GM12878 (cell line): ENCODE measurements around the gene MACROD2. TPM values are rescaled to one million over a fixed set of nuclear protein-coding genes. Genes with fewer than 3 reads are reported as not detected.

Source experiments
- ATAC-seq: fragments of 200-7000 bp; cut with Tn5 transposase; 3 replicates; pipeline ENCODE4 v1.9.1; 2020; ENCODE audit warnings: mild to moderate bottlenecking, moderate library complexity
- BruUV-seq: library from RNA; stranded (reverse); fragments of 400-500 nt; replicated peaks from 2 replicates; lab custom pipeline; 2021; lab: Mats Ljungman, UMichigan
- CTCF ChIA-PET: fragments of 300-600 bp; sonication (Branson Sonifier 250); formaldehyde crosslinking; extraction: SDS; loops from one replicate; lab custom pipeline; 2021; ENCODE audit warnings: inconsistent platforms; lab: Yijun Ruan, JAX
- POLR2A ChIA-PET: fragments of 350-600 bp; formaldehyde crosslinking; extraction: SDS; loops from one replicate; lab custom pipeline; 2021; ENCODE audit warnings: inconsistent platforms; lab: Charles Lee
- RAD21 ChIA-PET: fragments of 300-600 bp; sonication (Branson Sonifier 250); formaldehyde crosslinking; loops from one replicate; lab custom pipeline; 2023; ENCODE audit warnings: antibody characterized with exemption; ENCODE audit not compliant: unreplicated experiment; lab: Charles Lee
- SMC1A ChIA-PET: fragments of 300-600 bp; sonication (Branson Sonifier 250); formaldehyde crosslinking; loops from one replicate; lab custom pipeline; 2023; ENCODE audit not compliant: unreplicated experiment, uncharacterized antibody; lab: Charles Lee
- DNase-seq: peaks from one replicate; pipeline ENCODE4 v3.0.0-alpha.2; 2011; ENCODE audit warnings: low read depth, low spot score
- FAIRE-seq: peaks from 3 replicates; lab custom pipeline; 2011; peaks lifted over from hg19 to GRCh38; lab: Jason Lieb, UNC
- H2AFZ ChIP-seq: 2 replicates; pipeline ENCODE4 v1.6.0; 2011; ENCODE audit warnings: low read depth, low read length, control low read depth; ENCODE audit not compliant: control insufficient read depth
- H3K27ac ChIP-seq: 2 replicates; pipeline ENCODE4 v1.5.1; 2011; ENCODE audit warnings: control low read depth; ENCODE audit not compliant: control insufficient read depth, insufficient read depth
- H3K27me3 ChIP-seq, 2 experiments: replicated peaks in 1 of 2; 2 replicates each; pipeline versions ENCODE4 v1.6.0 to v1.6.1; 2011; ENCODE audit warnings: low read length in 1 of 2; ENCODE audit not compliant: control insufficient read depth in 2 of 2, insufficient read depth in 2 of 2
- H3K36me3 ChIP-seq, 2 experiments: 2 replicates each; pipeline ENCODE4 v1.5.1; 2011; ENCODE audit warnings: low read length in 1 of 2; ENCODE audit not compliant: control insufficient read depth in 2 of 2, insufficient read depth in 2 of 2
- H3K4me1 ChIP-seq: 2 replicates; pipeline ENCODE4 v1.6.1; 2011; ENCODE audit warnings: mild to moderate bottlenecking, low read length, moderate library complexity, mixed read lengths; ENCODE audit not compliant: control insufficient read depth, insufficient read depth
- H3K4me2 ChIP-seq: 2 replicates; pipeline ENCODE4 v1.6.0; 2011; ENCODE audit warnings: control low read depth; ENCODE audit not compliant: control insufficient read depth, insufficient read depth
- H3K4me3 ChIP-seq: fragments of 200-600 bp; sonication (generic); 2 replicates; pipeline ENCODE4 v1.5.1; 2016
- H3K79me2 ChIP-seq: 2 replicates; pipeline ENCODE4 v1.6.0; 2011; ENCODE audit warnings: low read length; ENCODE audit not compliant: control insufficient read depth, insufficient read depth
- H3K9ac ChIP-seq: 2 replicates; pipeline ENCODE4 v1.8.0; 2011; ENCODE audit warnings: low read length, control low read depth, mixed read lengths; ENCODE audit not compliant: control insufficient read depth, insufficient read depth
- H3K9me3 ChIP-seq: replicated peaks from 3 replicates; pipeline ENCODE4 v1.5.1; 2011; ENCODE audit warnings: mild to moderate bottlenecking, low read length; ENCODE audit not compliant: control insufficient read depth, insufficient read depth
- H4K20me1 ChIP-seq: 2 replicates; pipeline ENCODE4 v1.6.0; 2011; ENCODE audit not compliant: control insufficient read depth, insufficient read depth
- DPF2 ChIP-seq: fragments of 450-650 bp; IDR thresholded peaks from 2 replicates; pipeline ENCODE4 v1.6.1; 2017; ENCODE audit warnings: mild to moderate bottlenecking
- HDGF ChIP-seq: fragments of 450-650 bp; IDR thresholded peaks from 2 replicates; pipeline ENCODE4 v1.6.1; 2016; ENCODE audit warnings: antibody characterized with exemption
- HSF1 ChIP-seq: fragments of 150-350 bp; IDR thresholded peaks from 2 replicates; pipeline ENCODE4 v1.6.1; 2014; ENCODE audit warnings: mild to moderate bottlenecking, low read depth, low read length
- MYB ChIP-seq: fragments of 150-350 bp; IDR thresholded peaks from 2 replicates; pipeline ENCODE4 v1.6.1; 2014; ENCODE audit warnings: mild to moderate bottlenecking, low read depth, low read length, borderline replicate concordance
- STAT3 ChIP-seq: IDR thresholded peaks from 2 replicates; pipeline ENCODE4 v1.6.1; 2011; ENCODE audit warnings: low read depth, low read length, improper control_type of control experiment
- ZNF592 ChIP-seq: fragments of 450-650 bp; IDR thresholded peaks from 2 replicates; pipeline ENCODE4 v1.6.1; 2017; ENCODE audit warnings: mild to moderate bottlenecking, moderate library complexity
- ZZZ3 ChIP-seq: IDR thresholded peaks from 2 replicates; pipeline ENCODE4 v1.6.1; 2011; ENCODE audit warnings: low read depth; ENCODE audit not compliant: control insufficient read depth, insufficient read length
- in situ Hi-C: fragments of 300-500 bp; cut with MboI; formaldehyde crosslinking; loops from 9 replicates; pipeline ENCODE4 v1.14.3; 2018; ENCODE audit warnings: mixed read lengths
- intact Hi-C: fragments of 100-400 bp; cut with micrococcal nuclease; formaldehyde crosslinking; loops from one replicate; pipeline ENCODE4 v1.14.2; 2022; ENCODE audit not compliant: unreplicated experiment
- polyA plus RNA-seq, 11 experiments: library from polyadenylated mRNA; depleted of rRNA in 4 of 11; unstranded in 6 of 11; stranded (reverse) in 5 of 11; fragments of >200 nt; fragmentation: Nextera tagmentation in 4 of 11; fragmentation: Illumina TruSeq in 1 of 11; extraction: Ambion mirVana in 4 of 11; extraction: Trizol in 1 of 11; gene quantifications; 1 replicate in 1 of 11; 2 replicates in 10 of 11; pipeline versions ENCODE4 v1.2.1 to v1.2.3, GENCODE V29; 2011 to 2016; ENCODE audit warnings: inconsistent platforms in 2 of 11, missing spikeins in 2 of 11, low read depth in 1 of 11
- total RNA-seq, 4 experiments: library from RNA; depleted of rRNA in 3 of 4; stranded (reverse); fragments of >200 nt in 3 of 4; fragmentation: Illumina TruSeq in 1 of 4; extraction: Trizol in 1 of 4; gene quantifications; 2 replicates each; pipeline versions ENCODE4 v1.2.1 to v1.2.3, GENCODE V29; 2013 to 2021
- TF ChIP-seq, protein P1 (sequence below): fragments of 450-650 bp; IDR thresholded peaks from 2 replicates; pipeline ENCODE4 v1.6.1; 2017; ENCODE audit warnings: low read depth, mild to moderate bottlenecking, moderate library complexity

The MACROD2 gene
- total and polyA plus RNA-seq, 10 of the 15 experiments (the other 5 are each of a cell fraction or from before 2014, with no cell fraction given) = 1.1 to 21.5 (median 2.2) TPM

DNA sequence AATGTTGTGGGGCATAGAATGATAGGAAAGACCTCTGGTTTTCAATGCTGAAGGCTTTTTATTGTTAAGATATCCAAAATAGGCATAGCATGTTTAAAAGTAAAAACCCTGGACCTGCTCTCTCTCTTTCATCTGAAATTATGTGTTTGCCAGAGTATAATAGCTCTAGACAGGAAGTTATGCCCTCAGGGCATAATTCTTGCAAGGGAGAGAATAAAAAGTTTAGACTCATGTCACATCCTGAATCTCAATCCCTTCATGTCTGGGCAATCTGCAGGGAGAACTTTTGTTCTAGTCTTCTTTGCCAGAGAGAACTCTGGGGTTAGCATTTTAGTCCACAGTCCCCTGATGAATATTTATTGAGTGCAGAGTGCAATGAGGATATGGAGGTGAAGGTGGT is 639.3 kb downstream of the MACROD2 start:
- Histone ChIP-seq H3K36me3 (no peaks in the 10 kb centered on the region), H3K27ac (no peak overlapping the region), H3K9ac (no peak overlapping the region), H3K4me3 (no peak overlapping the region), H3K9me3 (no peaks in the 10 kb centered on the region), H4K20me1 (no peaks in the 10 kb centered on the region), H3K79me2 (no peaks in the 10 kb centered on the region), H3K27me3 (no peaks in the 10 kb centered on the region; a peak in 1 of 4 replicates), H3K4me1 (no peaks in the 10 kb centered on the region; the same call in 1 of the 2 replicates), H3K4me2 (no peak overlapping the region), H2AFZ (no peak overlapping the region)
- no peak for FAIRE-seq
- ChIA-PET SMC1A (no interaction called here), POLR2A (no interaction called here), RAD21 (no interaction called here), CTCF (no interaction called here)
- TF ChIP-seq MYB (no peak), DPF2 (no peak), ZNF592 (no peak), HSF1 (no peak), ZZZ3 (no peak), STAT3 (no peak), HDGF (no peak)
- TF ChIP-seq, protein P1, sequence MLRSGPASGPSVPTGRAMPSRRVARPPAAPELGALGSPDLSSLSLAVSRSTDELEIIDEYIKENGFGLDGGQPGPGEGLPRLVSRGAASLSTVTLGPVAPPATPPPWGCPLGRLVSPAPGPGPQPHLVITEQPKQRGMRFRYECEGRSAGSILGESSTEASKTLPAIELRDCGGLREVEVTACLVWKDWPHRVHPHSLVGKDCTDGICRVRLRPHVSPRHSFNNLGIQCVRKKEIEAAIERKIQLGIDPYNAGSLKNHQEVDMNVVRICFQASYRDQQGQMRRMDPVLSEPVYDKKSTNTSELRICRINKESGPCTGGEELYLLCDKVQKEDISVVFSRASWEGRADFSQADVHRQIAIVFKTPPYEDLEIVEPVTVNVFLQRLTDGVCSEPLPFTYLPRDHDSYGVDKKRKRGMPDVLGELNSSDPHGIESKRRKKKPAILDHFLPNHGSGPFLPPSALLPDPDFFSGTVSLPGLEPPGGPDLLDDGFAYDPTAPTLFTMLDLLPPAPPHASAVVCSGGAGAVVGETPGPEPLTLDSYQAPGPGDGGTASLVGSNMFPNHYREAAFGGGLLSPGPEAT = no peak
- no peak for ATAC-seq
- no TSS peak for BruUV-seq
- intact Hi-C loops = loop anchor here (10.0 kb wide), 1 partner anchor 590 kb away; no protein-coding TSS in a partner anchor
- DNase-seq = no peak
- in situ Hi-C loops = no loop called here
